Left forelimb (tissue), 1 donor: Measurements from ENCODE around the gene ZSWIM3.
"Not testable (repeated sequence)": the region's sequence is repeated elsewhere in the genome, so short reads cannot be mapped to it uniquely, and the experiment has no call there.

ENCODE experiments used
- DNase-seq: peaks from one replicate; pipeline ENCODE4 v3.0.0-alpha.2; 2018; ENCODE audit warnings: low spot score

Gene ZSWIM3

DNA sequence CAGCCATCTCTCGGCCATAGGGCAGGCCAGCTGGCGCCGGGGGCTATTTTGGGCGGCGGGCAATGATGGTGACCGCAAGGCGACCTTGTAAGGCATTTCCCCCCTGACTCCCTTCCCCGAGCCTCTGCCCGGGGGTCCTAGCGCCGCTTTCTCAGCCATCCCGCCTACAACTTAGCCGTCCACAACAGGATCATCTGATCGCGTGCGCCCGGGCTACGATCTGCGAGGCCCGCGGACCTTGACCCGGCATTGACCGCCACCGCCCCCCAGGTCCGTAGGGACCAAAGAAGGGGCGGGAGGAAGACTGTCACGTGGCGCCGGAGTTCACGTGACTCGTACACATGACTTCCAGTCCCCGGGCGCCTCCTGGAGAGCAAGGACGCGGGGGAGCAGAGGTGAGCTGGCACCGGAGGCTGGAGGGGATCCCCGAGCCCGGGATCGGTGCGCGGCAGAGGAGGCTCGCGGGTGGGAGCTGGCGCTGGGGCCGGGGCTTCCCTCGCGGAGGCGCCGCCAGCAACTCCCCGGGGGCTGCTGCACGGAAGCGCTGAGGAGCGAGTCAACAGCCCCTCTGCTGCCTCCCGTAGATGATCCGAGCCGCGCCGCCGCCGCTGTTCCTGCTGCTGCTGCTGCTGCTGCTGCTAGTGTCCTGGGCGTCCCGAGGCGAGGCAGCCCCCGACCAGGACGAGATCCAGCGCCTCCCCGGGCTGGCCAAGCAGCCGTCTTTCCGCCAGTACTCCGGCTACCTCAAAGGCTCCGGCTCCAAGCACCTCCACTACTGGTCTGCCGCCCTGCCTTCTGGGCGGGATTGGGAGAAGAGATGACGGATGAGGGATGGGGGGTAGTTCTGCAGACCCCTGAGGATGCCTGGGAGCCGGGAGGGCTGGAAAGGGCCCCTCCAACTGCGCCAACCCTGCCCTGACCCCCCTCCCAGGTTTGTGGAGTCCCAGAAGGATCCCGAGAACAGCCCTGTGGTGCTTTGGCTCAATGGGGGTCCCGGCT lies 33.9 kb downstream of the ZSWIM3 start, which contains the start of the genes CTSA and NEURL2:
CTSA (plus strand) TSS at position 351 of the 999 bp plus-strand sequence; CDS start at position 585, 234 bp downstream.
NEURL2 (minus strand) TSS at position 224 of the 999 bp plus-strand sequence; CDS start at position 7, 217 bp downstream.
- peak; percentile 95 for DNase-seq

DNA sequence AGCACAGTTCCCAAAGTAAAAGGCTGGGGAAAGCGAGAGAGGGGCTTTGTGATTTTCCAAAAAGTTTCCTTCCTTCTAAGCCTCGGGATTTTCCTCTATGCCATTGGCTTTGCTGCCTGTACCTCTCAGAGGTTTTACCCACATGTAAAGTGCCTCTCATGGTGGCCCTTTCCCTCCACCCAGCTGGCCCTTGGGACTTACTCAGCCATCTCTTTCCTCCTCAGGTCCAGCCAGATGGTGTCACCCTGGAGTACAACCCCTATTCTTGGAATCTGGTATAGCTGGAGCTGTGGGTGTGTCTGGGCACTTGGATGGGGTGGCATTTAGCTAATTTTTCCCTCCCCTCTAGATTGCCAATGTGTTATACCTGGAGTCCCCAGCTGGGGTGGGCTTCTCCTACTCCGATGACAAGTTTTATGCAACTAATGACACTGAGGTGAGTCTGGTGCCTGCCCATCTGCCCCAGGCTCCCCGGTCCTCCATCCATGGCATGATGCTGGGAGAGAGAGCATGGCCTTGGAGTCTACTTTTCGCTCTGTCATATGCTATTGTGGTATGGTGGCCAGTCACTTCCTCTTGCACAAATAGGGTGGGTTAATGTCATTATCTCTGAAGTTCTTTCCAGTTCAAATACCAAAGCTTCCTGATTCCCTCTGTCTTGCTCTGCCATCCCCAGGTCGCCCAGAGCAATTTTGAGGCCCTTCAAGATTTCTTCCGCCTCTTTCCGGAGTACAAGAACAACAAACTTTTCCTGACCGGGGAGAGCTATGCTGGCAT lies 34.8 kb downstream of the ZSWIM3 start:
- no peak for DNase-seq

DNA sequence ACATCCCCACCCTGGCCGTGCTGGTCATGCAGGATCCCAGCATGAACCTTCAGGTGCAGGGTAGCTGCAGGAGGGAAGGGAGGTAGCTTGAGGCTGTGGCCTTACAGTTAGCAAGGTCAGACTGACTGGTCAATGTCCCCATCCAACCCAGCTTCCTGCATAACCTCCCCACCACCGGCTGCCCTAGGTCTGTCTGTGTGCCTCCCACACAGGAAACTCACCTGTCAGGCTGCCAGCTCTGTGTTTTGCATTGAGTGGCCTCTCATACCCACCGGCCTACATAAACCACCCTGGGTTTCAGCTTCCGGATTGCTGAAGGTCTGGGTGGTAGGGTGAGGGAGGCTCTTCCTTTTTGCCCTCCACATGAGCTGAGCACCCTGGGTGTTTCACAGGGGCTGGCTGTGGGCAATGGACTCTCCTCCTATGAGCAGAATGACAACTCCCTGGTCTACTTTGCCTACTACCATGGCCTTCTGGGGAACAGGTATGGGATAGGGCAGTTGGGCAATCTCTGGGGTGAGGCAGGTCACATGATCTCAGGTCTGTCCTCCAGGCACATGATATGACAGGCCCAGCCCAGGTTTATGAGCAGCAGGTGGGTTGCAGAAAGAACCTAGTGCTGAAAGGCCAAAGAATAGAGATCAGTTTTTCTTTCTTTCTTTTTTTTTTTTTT lies 35.5 kb downstream of the ZSWIM3 start:
- DNase-seq: no peak

DNA sequence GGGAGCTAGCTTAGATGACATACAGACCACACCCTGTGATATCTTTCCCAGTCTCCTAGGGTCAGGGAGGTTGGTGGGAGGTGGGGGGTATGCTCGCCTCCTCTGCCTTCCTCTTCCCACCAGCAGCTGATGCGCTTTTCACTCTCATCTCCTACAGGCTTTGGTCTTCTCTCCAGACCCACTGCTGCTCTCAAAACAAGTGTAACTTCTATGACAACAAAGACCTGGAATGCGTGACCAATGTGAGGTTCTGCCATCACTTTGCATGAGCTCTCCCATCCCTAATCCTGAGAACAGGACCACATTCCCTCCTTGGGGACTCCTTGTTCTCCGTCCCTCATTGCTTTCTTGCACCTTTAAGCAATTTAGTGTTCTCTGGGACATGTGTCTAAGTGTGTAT lies 36.4 kb downstream of the ZSWIM3 start:
- no peak for DNase-seq

DNA sequence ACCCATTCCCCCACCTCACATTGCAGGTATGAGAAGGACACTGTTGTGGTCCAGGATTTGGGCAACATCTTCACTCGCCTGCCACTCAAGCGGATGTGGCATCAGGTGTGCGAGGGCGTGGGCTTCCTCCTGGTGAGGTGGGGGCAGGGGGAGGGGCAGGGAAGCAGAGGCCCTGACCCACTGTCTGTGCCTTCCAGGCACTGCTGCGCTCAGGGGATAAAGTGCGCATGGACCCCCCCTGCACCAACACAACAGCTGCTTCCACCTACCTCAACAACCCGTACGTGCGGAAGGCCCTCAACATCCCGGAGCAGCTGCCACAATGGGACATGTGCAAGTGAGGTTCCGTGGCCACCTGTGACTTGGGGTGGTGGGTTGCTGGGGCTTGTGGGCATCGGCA lies 37.4 kb downstream of the ZSWIM3 start:
- DNase-seq: no peak

DNA sequence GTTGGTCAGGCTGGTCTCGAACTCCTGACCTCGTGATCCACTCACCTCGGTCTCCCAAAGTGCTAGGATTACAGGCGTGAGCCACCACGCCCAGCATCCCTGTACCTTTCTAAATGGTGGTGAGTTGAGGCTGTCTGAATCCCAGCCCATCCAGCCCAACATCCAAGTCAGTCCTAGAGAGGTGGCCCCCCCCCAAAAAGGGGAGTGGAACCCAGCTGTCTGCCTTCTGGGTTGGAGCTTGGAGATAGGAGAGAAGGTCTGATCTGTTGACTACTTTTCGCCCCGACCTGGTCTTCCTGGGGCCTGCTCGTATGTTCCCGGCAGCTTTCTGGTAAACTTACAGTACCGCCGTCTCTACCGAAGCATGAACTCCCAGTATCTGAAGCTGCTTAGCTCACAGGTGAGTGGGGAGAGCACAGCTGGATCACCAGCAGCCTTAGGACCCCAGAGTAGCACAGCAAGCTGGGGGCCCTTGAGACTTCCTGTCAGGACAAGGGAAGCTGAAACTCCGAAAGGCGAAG lies 39.3 kb downstream of the ZSWIM3 start:
- DNase-seq: no peak

DNA sequence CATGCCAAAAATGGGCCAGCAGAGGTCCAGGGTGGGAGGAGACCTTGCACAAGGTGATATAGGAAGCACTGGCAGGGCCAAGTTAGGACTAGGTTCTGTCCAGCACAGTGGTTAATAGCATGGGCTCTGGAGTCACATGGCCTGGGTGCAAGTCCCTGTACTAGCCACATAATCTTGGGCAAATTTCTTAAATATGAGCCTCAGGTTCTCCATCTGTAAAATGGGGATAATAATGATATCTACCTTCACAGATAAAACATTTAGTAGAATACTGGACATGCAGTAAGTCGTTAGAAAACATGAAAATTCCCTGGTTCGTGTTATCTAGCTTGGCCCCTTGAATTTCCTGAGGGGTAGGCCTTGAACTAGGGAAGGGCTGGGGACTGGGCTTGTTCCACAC lies 39.9 kb downstream of the ZSWIM3 start:
- no peak for DNase-seq

DNA sequence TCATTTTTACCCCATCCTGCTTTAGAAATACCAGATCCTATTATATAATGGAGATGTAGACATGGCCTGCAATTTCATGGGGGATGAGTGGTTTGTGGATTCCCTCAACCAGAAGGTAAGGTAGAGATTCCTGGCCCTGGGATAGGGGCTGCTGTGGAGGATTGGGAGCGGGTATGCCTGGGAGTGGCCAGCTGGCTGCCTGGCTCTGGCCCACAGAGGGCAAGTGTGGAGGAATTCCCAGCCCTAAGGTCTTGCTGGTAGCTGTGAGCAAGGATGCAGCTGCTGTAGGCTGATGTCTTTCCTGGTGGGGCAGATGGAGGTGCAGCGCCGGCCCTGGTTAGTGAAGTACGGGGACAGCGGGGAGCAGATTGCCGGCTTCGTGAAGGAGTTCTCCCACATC lies 40.3 kb downstream of the ZSWIM3 start:
- no peak for DNase-seq

DNA sequence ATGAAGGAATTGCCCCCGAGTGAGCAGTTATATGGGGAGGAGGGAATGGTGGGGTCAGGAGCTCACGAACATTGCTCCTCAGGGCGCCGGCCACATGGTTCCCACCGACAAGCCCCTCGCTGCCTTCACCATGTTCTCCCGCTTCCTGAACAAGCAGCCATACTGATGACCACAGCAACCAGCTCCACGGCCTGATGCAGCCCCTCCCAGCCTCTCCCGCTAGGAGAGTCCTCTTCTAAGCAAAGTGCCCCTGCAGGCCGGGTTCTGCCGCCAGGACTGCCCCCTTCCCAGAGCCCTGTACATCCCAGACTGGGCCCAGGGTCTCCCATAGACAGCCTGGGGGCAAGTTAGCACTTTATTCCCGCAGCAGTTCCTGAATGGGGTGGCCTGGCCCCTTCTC lies 40.9 kb downstream of the ZSWIM3 start:
- no peak for DNase-seq

DNA sequence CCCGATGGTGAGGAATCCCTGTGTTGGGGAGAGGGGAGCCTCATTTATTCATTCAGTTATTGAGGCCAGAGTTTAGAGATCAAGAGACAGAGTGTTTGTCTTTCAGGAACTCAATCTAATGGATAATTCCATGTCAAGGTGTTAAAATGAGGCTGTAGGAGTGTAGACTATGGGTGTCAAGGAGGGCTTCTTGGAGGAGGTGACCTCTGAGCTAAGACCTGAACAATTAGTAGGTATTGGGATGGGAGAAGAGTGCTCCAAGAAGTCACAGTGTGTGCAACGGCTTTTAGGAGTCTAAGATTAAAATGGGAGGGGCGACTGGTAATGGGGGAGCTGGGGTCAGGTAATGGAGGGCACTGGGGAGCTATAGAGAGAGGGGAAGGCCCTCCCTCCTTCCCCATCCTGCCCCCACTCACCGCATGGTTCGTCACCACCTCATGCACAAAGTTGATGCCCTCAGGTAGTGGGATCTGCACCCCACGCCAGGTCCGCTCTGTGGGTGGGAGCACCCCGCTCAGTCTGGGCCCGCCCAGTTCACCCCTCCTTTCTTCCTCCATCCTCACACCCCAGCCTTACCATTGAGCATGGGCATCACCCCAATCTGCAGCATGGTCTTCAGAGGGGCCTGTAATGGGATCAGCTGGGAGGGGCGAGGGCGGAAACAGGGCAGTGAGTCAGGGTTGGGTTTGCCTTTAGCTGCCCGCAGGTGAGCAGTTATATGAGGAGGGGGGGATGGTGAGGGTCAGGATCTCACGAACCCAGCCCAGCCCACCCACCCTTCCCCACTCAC lies 41.8 kb downstream of the ZSWIM3 start:
- DNase-seq: no peak

DNA sequence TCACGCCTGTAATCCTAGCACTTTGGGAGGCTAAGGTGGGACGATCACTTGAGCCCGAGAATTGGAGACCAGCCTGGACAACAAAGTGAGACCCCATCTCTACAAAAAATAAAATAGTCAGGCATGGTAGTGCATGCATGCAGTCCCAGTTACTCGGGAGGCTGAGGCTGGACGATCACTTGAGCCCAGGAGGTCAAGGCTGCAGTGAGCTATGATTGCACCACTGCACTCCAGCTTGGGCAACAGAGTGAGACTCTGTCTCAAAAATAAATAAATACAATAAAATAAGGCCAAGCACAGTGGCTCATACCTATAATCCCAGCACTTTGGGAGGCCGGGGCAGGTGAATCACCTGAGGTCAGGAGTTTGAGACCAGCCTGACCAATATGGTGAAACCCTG lies 43.9 kb downstream of the ZSWIM3 start:
- DNase-seq: not testable (repeated sequence)

DNA sequence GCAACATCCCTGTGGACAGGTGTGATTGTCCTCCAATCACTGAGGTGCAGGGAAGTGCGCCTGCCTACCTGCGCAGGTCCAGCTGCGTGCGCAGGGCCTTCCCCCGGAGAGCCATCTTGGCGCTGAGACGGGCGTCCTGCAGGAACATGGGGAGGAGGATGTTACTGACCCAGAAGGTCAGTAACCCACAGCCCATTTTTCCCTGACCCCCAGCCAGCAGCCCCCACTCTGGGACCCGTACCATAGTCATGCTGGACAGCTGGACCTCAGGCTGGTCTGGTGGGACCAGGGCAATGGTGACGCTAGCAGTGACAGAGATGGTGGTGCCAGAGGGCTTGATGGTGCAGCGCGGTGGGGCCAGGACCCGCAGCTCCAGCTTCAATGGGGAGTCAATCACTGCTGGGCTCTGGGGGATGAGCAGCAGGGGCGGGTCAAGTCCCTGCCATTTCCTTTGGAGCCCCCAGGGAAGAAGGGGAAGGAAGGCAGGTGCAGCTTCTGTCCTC lies 44.8 kb downstream of the ZSWIM3 start:
- DNase-seq: no peak

DNA sequence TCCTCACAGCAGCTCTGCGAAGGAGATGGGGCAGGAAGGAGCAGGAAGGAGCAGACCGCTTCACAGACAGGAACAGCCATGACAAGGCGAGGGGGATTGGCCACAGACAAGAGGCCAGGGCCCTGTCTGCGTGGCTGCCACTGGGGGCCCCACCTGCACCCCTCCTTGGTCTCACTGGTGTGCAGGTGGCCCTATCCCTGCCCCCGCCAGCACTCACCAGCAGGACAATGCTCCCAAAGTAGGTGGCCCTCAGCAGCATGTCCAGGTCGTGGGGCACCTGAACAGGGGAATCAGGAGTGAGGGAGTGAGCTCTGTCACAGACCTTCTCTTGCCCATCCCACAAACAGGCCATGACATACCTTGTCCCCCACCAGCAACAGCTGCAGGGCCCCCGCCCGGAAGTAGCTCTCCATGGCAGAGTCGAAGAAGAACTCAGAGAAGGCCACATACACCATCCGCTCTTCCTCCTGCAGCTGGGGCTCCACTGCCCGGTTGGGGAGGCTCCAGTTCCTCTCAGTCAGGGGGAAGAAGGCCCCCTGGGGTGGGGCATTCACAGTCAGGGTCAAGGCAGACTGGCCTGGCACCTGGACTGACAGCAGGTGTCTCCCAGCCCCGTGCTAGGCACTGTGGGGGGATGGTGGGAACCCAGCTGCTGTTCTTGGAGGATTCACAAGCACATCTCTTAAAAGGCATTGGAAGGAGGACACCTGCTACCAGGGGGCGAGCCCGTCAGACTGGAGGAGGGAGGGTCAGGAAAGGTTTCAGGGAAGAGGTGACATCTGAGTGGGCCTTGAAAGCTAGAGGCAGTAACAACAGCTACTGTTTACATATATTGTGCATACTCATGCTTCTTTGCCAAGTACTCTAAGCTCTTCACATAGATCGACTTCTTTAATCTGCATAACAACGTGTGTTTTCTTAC lies 47.4 kb downstream of the ZSWIM3 start:
- DNase-seq: no peak

DNA sequence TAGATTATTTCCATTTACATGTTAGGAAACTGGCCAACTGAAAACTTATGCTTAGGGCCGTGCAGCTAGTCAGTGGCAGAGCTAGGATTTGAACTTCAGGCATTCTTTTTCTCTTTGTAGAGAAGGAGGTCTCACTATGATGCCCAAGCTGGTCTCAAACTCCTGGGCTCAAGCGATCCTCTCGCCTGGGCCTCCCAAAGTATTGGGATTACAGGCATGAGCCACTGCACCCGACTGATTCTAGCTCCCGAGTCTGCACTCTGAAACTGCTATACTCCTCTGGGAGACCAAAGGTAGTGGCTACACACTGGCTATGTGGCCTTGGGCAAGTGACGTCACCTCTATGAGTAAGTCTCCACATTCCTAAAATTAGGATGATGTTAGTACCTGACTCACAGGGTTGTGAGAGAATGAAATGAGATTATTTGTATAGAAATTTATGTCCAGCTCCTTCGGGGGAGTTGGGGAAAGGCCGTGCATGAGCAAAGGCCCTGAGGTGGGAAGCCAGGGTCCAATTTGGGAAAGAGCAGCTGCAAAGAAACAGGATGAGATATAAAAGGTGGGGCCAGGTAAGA lies 48.2 kb downstream of the ZSWIM3 start:
- no peak for DNase-seq

DNA sequence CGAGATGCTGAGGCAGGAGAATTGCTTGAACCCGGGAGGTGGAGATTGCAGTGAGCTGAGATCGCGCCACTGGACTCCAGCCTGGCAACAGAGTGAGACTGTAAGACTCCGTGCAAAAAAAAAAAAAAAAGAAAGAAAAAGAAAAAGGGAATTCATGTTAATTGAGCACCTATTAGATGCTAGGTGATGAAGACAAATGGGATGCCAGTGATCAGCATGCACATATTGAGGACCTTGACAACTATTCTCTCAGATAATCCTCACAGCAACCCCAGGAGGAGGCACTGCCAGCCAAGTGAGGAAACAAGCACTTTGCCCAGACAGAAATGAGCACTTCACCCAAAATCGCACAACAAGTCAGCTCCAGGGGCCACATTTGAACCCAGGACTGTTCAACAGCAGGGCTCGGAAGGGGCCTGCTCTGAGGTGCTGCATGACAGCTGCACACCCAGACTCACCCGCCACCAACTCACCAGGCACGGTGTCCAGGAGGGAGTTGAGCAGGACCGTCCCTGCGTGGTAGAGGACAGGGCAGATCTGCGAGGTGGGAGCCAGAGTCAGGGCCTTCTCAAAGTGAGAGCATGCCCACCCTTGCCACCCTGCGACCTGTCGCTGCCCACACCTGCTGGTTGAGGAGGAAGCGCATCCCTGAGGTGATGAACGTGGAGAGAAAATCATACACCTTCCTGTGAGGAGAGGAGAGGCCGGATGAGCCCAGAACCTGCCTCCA lies 50.0 kb downstream of the ZSWIM3 start:
- DNase-seq: no peak

DNA sequence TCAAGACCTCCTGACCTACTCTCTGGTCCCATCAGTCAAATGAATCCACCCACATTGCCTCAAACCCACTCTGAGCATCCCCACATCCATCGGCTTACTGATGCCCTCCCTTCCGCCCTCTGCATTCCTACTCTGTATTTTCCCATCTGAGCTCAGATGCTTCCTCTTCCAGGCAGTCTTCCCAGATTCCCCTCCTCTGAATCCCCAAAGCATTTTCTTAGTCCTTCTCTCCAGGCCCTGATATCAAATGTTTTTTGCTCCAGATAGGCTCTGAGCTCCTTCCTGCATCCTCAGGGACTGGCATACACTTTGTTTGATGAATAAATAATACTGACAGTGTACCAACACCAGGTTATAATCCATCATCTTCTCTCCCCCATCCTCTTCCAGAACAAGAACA lies 50.7 kb downstream of the ZSWIM3 start:
- DNase-seq: no peak

DNA sequence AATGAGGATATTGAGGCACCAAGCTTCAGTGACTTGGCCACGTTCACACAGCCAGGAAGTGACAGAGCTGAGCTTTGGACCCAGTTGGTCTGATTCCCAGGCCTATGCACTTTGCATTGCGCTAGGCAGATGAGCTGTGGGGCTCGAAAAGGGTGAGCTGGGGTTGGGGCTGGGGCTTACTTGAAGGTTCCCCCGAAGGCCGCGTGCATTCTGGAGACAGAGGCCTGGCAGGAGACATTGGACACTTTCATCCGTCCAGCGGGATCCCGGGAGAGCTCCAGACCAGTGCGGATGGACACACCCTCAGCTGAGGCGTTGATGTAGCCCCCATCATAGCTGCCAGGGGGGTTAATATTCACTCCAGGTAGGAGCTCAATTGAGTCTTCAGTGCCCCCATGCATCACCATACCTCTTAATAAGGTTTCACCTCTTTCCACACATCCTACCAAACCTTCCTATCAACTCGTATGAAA lies 52.0 kb downstream of the ZSWIM3 start:
- DNase-seq: no peak

DNA sequence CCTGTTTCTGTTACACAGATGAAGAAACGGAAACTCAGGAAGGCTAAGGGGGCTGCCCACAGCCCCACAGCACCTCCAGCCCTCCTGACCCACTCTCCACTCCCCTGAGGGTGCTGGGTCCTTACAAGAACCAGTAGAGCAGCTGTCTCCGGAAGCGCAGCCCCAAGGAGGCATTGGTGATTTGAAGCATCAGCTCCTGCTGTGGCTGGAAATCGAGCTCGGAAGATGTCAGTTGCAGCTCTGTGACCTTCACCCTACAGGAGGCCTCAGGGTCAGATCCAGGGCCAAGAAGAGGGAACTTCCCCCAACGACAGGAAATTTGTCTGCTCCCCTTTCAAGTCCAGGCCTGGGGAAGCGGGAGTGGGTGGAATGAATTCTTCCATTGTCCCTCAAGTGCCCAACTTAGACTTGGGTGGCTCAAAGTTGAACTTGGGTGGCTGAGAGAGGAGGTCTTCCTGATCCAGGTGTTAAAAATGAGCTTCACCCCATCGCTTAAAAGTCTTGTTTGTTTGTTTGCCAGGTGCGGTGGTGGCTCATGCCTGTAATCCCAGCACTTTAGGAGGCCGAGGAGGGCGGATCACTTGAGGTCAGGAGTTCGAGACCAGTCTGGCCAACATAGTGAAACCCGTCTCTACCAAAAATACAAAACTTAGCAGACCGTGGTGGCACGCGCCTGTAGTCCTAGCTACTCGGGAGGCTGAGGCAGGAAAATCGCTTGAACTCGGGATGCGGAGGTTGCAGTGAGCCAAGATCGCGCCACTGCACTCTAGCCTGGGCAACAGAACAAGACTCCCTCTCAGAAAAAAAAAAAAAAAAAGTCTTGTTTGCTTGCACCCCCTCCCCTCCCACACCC lies 52.6 kb downstream of the ZSWIM3 start:
- no peak for DNase-seq
